GM12801 (cell line): Measurements from ENCODE around the gene RBPJ.

ENCODE experiments used
- TF ChIP-seq, protein P1 (sequence below): IDR thresholded peaks from one replicate; pipeline ENCODE4 v1.5.1; 2011; ENCODE audit warnings: control low read depth; ENCODE audit not compliant: insufficient read length; ENCODE audit errors: extremely low read depth

RBPJ gene

DNA sequence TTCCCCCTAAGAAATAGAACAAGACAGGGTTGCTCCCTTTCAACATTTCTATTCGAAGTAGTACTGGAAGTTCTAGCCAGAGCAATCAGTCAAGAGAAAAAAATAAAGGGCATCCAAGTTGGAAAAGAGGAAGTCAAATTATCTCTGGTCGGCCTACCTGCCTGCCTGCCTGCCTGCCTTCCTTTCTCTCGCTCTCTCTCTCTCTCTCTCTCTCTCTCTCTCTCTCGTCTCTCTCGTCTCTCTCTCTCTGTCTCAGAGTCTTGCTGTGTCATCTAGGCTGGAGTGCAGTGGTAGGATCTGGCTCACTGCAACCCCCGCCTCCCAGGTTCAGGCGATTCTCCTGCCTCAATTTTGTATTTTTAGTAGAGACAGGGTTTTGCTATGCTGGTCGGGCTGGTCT is 126.6 kb downstream of the RBPJ start:
- TF ChIP-seq, protein P1, sequence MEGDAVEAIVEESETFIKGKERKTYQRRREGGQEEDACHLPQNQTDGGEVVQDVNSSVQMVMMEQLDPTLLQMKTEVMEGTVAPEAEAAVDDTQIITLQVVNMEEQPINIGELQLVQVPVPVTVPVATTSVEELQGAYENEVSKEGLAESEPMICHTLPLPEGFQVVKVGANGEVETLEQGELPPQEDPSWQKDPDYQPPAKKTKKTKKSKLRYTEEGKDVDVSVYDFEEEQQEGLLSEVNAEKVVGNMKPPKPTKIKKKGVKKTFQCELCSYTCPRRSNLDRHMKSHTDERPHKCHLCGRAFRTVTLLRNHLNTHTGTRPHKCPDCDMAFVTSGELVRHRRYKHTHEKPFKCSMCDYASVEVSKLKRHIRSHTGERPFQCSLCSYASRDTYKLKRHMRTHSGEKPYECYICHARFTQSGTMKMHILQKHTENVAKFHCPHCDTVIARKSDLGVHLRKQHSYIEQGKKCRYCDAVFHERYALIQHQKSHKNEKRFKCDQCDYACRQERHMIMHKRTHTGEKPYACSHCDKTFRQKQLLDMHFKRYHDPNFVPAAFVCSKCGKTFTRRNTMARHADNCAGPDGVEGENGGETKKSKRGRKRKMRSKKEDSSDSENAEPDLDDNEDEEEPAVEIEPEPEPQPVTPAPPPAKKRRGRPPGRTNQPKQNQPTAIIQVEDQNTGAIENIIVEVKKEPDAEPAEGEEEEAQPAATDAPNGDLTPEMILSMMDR = no peak

DNA sequence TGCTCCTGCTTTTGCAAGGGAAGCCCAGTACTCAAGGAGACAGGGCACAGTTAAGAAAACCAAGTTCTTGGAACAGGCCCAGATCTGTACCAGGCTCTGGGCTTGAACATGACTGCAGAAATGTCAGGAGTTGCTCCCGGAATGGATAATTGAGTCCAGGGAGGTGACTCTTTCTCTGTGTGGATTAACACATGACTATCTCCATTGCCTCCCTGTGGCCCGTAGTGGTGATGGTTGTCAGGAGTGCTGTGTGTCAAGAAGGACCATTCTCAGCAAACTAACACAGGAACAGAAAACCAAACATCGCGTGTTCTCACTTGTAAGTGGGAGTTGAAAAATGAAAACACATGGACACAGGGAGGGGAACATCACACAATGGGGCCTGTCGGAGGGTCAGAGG is 129.6 kb downstream of the RBPJ start:
- TF ChIP-seq, protein P1 = no peak

DNA sequence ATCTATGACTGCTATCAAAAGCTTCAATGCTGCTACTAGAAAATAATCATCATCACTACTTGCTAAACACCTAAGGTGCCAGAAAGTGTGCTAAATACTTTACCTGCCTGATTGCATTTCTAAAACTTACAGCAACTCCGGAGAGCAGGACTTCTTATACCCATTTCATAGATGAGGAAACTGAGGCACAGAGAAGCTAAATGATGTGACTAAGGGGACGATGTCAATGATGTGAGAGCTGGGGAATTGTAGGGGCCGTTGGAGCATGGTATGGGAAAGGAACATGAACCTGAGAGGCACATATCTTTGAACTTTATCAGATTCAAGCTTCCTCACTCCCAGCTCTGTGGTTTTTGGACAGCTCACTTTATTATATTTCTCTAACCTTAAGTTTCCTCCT is 130.8 kb downstream of the RBPJ start:
- TF ChIP-seq, protein P1 = no peak

DNA sequence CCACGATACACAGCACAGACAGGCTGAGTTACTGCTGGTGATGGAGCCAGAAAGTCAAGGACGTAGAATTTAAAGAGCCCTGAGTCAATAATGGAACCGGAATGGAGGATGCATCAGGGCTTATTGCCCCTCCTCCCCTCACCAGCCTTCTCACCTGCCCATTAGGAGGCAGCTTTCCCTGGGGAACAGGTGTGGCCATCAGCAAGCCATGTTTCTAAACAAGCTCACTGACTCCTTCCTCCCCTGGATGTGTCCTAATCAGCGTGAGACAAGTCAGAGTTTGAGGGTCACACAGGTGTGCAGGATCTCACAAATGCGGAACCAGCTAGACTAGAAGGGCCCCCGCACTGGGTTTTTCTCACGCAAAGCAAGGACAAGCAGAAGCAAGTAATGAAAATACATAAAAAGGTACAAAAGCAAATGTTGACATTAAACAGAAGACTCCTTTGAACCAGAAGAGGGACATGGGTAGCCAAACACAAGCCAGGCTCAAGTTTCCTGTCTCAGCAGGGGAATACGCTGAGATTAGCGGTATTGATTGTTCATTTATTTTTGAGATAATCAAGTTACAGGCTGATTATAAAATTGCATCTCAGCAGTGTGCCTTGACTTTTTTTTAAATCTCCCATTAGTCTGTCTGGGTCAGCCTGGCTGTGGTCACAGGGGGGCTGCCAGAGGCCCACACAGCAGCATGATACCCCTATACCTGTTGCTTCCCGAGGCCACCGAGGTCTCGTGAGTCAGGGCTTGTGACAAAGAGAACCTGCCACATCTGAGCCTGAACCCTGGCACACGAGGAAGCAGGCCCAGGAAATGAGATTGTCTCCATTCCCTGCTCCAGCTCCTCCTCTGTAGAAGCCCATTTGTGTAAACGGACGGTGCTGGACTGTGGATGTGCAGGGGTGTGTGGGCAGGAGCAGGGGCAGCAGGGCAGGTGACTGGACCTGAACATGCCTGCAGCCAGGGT is 132.0 kb downstream of the RBPJ start:
- TF ChIP-seq, protein P1 = no peak

DNA sequence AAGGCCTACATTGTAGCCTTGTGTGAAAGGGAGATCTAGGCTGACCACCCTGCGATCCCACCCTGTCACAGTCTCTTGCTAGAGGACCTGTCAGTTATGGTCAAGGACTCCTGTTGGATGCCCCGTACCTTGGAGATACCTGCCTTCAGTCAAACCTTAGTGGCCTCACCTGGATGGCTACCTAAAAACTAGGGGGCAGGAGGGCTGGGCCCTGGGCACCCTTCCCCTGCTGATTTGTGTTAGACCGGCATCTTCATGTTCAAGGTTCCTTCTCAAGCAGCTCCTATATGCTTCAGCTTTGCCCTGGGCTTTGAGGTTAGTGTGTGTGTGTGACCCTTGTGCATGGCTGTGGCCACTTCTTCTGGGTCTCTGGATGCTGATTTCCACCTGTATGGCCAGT is 134.1 kb downstream of the RBPJ start:
- TF ChIP-seq, protein P1 = no peak

DNA sequence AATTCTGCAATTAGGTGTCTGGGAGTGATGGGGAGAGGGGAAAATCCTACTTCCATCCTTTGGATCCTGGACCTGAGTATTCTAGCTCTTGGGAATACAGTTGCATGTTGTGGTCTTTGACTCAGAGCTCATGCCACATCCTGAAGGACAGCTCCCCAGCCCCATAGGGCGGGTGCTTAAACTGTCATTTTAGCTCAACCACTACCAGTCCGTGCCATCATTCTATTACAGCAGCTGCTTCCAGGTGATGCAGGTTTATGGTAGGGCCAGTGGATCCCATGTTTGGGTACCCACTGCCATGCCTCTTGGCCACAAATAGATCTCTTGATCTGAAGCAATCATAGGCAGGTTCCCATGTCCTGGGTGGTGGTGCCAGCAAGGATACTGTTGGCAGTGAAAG is 134.8 kb downstream of the RBPJ start:
- TF ChIP-seq, protein P1 = no peak

DNA sequence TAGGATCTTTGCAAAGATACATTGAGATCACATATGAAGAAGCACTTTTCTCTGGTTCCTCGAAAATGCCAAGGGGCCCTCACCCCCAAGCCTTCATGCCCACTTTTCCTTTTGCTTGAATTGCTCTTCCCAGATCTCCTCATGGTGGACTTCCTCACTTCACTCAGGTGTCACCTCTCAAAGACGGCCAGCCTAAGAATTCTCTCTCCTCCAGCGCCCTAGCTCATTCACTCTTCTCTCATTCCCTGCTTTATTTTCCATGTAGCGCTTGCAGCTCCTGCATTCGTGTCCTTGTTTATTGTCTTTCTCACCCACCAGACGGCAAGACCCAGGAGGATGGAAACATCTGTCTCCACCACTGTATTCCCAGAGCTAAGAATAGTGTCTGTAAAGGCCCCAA is 136.6 kb downstream of the RBPJ start:
- TF ChIP-seq, protein P1 = no peak
